ENCODE data around the gene SOX8. TPM values are rescaled to one million over a fixed set of nuclear protein-coding genes. Genes with fewer than 3 reads are reported as not detected.

SOX8 gene
- total RNA-seq, 1 experiment from 2014 or later = 1.2 TPM

DNA sequence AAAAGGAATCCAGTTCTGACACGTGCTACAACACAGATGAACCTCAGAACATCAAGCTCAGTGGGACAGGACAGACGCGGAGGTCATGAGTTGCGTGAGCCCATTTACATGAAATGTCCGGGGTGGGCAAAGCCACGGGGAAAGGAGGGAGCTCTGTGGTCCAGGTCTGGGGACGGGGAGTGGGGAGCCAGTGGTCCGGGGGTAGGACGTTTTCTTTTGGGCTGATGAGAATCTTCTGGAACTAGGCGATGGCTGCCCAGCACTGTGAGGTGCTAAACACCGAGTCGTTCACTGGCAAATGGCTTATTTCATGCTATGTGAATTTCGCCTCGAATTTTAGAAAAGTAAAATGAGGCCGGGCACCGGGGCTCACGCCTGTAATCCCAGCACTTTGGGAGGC, 8.2 kb upstream of the SOX8 start:
- Histone ChIP-seq H3K9me3 (no peaks in the 10 kb centered on the region), H3K4me3 (ENCODE audit: low read depth, low read length) (no peak overlapping the region), H3K27me3 (replicated peaks; ENCODE audit: control insufficient read depth, insufficient read depth, low read length) (no peaks in the 10 kb centered on the region), H3K36me3 (ENCODE audit: control insufficient read depth, insufficient read depth, low read length) (no peaks in the 10 kb centered on the region), H3K4me1 (peaks cover 10% of the 10 kb centered on the region; the same call in 1 of the 2 replicates)
- Mint-ChIP-seq H3K27ac (ENCODE audit: unreplicated experiment) (no peak overlapping the region), H3K4me3 (ENCODE audit: unreplicated experiment) (no peak overlapping the region), H3K9me3 (ENCODE audit: unreplicated experiment) (no peaks in the 10 kb centered on the region), H3K4me1 (ENCODE audit: low read depth, unreplicated experiment) (peaks cover 7% of the 10 kb centered on the region), H3K27me3 (ENCODE audit: insufficient read depth, unreplicated experiment) (peaks cover 5% of the 10 kb centered on the region), H3K36me3 (ENCODE audit: insufficient read depth, unreplicated experiment) (no peaks in the 10 kb centered on the region)
- BruUV-seq (replicated peaks) = no TSS peak
- TF ChIP-seq, protein P1, sequence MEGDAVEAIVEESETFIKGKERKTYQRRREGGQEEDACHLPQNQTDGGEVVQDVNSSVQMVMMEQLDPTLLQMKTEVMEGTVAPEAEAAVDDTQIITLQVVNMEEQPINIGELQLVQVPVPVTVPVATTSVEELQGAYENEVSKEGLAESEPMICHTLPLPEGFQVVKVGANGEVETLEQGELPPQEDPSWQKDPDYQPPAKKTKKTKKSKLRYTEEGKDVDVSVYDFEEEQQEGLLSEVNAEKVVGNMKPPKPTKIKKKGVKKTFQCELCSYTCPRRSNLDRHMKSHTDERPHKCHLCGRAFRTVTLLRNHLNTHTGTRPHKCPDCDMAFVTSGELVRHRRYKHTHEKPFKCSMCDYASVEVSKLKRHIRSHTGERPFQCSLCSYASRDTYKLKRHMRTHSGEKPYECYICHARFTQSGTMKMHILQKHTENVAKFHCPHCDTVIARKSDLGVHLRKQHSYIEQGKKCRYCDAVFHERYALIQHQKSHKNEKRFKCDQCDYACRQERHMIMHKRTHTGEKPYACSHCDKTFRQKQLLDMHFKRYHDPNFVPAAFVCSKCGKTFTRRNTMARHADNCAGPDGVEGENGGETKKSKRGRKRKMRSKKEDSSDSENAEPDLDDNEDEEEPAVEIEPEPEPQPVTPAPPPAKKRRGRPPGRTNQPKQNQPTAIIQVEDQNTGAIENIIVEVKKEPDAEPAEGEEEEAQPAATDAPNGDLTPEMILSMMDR (IDR thresholded peaks at IDR 0.05; ENCODE audit: insufficient read depth in 1 of 2, low read depth in 1 of 2, low read length in 1 of 2, severe bottlenecking in 1 of 2, unreplicated experiment in 1 of 2) = no peak
- intact Hi-C loops (cut with micrococcal nuclease; ENCODE audit: unreplicated experiment) = no loop called here
- ChIA-PET CTCF (no interaction called here), POLR2A (no interaction called here)
- DNase-seq = no peak

DNA sequence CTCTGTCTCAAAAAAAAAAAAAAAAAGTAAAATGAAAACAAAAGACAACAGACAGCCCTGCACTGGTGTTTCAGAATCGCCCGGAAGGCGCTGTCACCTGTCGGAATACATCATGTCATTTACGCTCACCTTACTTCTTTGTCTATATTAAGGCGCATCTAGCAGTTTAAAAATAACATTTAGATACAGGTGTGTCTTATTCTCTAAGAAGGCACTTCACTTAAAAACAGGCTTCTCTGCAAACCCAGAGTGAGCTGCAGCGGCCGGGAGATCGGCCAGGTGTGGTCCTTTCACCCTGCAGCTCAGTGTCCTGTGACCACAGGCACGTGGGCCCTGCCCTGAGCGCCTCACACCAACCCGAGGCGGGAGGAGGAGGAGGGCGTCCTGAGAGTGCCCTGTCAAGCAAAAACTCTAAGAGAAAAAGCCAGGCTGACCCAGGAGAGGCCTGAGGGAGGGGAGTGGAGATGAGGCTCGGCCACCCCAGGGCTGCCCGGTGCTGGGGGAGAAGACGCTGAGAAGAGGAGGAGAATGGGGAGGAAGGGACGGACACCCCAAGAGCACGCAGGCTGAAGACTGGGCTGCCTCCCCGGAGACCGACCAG, 7.5 kb upstream of the SOX8 start:
- H3K36me3 Mint-ChIP-seq (ENCODE audit: insufficient read depth, unreplicated experiment) = no peaks in the 10 kb centered on the region

DNA sequence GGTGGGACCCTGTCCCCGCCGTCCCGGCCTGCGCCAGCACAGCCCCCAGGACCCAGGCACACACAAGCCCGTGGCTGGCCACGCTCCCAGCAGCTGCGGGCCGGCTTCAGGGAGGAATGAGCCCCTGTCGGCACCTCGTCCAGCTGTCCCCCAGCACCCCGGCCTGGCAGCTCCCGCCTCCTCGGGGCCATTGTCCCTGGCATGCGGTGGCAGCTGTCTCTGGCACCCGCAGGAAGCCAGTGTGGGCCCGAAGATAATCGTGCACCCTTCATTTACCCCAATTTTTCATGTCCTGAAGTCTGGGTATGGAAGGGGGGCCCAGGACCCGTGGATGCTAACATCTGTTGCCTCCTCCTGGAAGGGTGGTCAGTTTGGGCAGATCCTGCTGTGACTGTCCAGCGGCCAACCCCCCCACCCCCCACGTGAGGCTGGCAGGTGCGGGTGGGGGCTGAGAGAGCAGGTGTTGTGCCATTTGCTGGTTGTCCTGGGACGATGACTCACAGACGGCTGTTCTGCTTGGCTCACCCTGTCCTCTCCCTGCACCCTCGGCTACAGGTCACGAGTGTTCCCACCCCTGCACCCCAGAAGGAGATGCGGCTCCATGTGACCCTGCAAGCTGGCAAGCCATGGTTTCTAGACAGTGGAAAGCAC, 6.8 kb upstream of the SOX8 start:
- no peaks in the 10 kb centered on the region for H3K36me3 Mint-ChIP-seq (ENCODE audit: insufficient read depth, unreplicated experiment)
- no peak overlapping the region for H3K4me3 Mint-ChIP-seq (ENCODE audit: unreplicated experiment)
- H3K27me3 ChIP-seq (replicated peaks; ENCODE audit: control insufficient read depth, insufficient read depth, low read length) = no peaks in the 10 kb centered on the region
- ChIA-PET CTCF (no interaction called here), POLR2A (no interaction called here)
- no peaks in the 10 kb centered on the region for H3K9me3 Mint-ChIP-seq (ENCODE audit: unreplicated experiment)
- H3K36me3 ChIP-seq (ENCODE audit: control insufficient read depth, insufficient read depth, low read length) = no peaks in the 10 kb centered on the region
- peaks cover 5% of the 10 kb centered on the region for H3K27me3 Mint-ChIP-seq (ENCODE audit: insufficient read depth, unreplicated experiment)
- intact Hi-C loops (cut with micrococcal nuclease; ENCODE audit: unreplicated experiment) = no loop called here
- H3K4me1 Mint-ChIP-seq (ENCODE audit: low read depth, unreplicated experiment) = peaks cover 8% of the 10 kb centered on the region
- H3K4me1 ChIP-seq = peaks cover 5% of the 10 kb centered on the region; the same call in 1 of the 2 replicates
- H3K4me3 ChIP-seq (ENCODE audit: low read depth, low read length) = no peak overlapping the region
- BruUV-seq (replicated peaks) = no TSS peak
- TF ChIP-seq, protein P1 (IDR thresholded peaks at IDR 0.05; ENCODE audit: insufficient read depth in 1 of 2, low read depth in 1 of 2, low read length in 1 of 2, severe bottlenecking in 1 of 2, unreplicated experiment in 1 of 2) = no peak
- no peak for DNase-seq
- no peaks in the 10 kb centered on the region for H3K9me3 ChIP-seq
- no peak overlapping the region for H3K27ac Mint-ChIP-seq (ENCODE audit: unreplicated experiment)

More for the DNA sequence above, 7.5 kb upstream of the SOX8 start:
- BruUV-seq (replicated peaks) = no TSS peak
- no peak overlapping the region for H3K4me3 ChIP-seq (ENCODE audit: low read depth, low read length)
- no peaks in the 10 kb centered on the region for H3K9me3 ChIP-seq
- CTCF ChIA-PET = no interaction called here
- Mint-ChIP-seq H3K4me1 (ENCODE audit: low read depth, unreplicated experiment) (peaks cover 8% of the 10 kb centered on the region), H3K9me3 (ENCODE audit: unreplicated experiment) (no peaks in the 10 kb centered on the region), H3K27ac (ENCODE audit: unreplicated experiment) (no peak overlapping the region), H3K4me3 (ENCODE audit: unreplicated experiment) (no peak overlapping the region), H3K27me3 (ENCODE audit: insufficient read depth, unreplicated experiment) (peaks cover 5% of the 10 kb centered on the region)
- TF ChIP-seq, protein P1 (IDR thresholded peaks at IDR 0.05; ENCODE audit: insufficient read depth in 1 of 2, low read depth in 1 of 2, low read length in 1 of 2, severe bottlenecking in 1 of 2, unreplicated experiment in 1 of 2) = no peak
- intact Hi-C loops (cut with micrococcal nuclease; ENCODE audit: unreplicated experiment) = no loop called here
- H3K4me1 ChIP-seq = peaks cover 10% of the 10 kb centered on the region; the same call in 1 of the 2 replicates
- H3K36me3 ChIP-seq (ENCODE audit: control insufficient read depth, insufficient read depth, low read length) = no peaks in the 10 kb centered on the region
- H3K27me3 ChIP-seq (replicated peaks; ENCODE audit: control insufficient read depth, insufficient read depth, low read length) = no peaks in the 10 kb centered on the region
- POLR2A ChIA-PET = no interaction called here
- DNase-seq = no peak

All from Caco-2 (cell line).